SIG-M5 (cell line): ENCODE measurements around the gene PFN1.
"Not testable (repeated sequence)": the region's sequence is repeated elsewhere in the genome, so short reads cannot be mapped to it uniquely, and the experiment has no call there.

Experiments
- DNase-seq: peaks from one replicate; lab custom pipeline; 2025; lab: John Stamatoyannopoulos, UW

Gene PFN1

GRCh38 chr17:4945176-4945943 lies 3.0 kb downstream of the PFN1 start:
- no peak for DNase-seq

- DNase-seq = no peak
Observed at GRCh38 chr17:4944554-4945175, 3.7 kb downstream of the PFN1 start.

- DNase-seq = no peak
Observed at GRCh38 chr17:4944163-4944553, 4.2 kb downstream of the PFN1 start.

- no peak for DNase-seq
Observed at GRCh38 chr17:4942760-4943508, 5.4 kb downstream of the PFN1 start.

- DNase-seq = no peak
Observed at GRCh38 chr17:4941319-4941610, 7.1 kb downstream of the PFN1 start.

GRCh38 chr17:4940555-4941318 lies 7.6 kb downstream of the PFN1 start:
- DNase-seq = no peak

- DNase-seq = peak; percentile 97
Observed at GRCh38 chr17:4939796-4940554, 8.4 kb downstream of the PFN1 start, which contains the start of the genes RNF167 and SLC25A11. RNF167 (plus strand) TSS chr17:4940268; CDS start chr17:4940910, 642 bp downstream. SLC25A11 (minus strand) TSS chr17:4940046; CDS start chr17:4939910, 136 bp downstream.

GRCh38 chr17:4939546-4939795 lies 8.9 kb downstream of the PFN1 start:
- no peak for DNase-seq

- DNase-seq = no peak
Observed at GRCh38 chr17:4938688-4939545, 9.4 kb downstream of the PFN1 start.

- DNase-seq = no peak
Observed at GRCh38 chr17:4938069-4938491, 10.2 kb downstream of the PFN1 start.

- DNase-seq = no peak
Observed at GRCh38 chr17:4937553-4937952, 10.8 kb downstream of the PFN1 start.

- no peak for DNase-seq
Observed at GRCh38 chr17:4936436-4936835, 11.9 kb downstream of the PFN1 start.

- no peak for DNase-seq
Observed at GRCh38 chr17:4935650-4936049, 12.7 kb downstream of the PFN1 start.

GRCh38 chr17:4934173-4934979 lies 14.0 kb downstream of the PFN1 start:
- no peak for DNase-seq

GRCh38 chr17:4933646-4934045 lies 14.7 kb downstream of the PFN1 start:
- DNase-seq = no peak

GRCh38 chr17:4932756-4933155 lies 15.6 kb downstream of the PFN1 start:
- no peak for DNase-seq

- DNase-seq = no peak
Observed at GRCh38 chr17:4931963-4932362, 16.4 kb downstream of the PFN1 start, which contains the start of gene GP1BA. GP1BA (plus strand) TSS chr17:4932277; CDS start chr17:4932605, 328 bp downstream.

GRCh38 chr17:4928881-4929280 lies 19.4 kb downstream of the PFN1 start:
- no peak for DNase-seq

- not testable (repeated sequence) for DNase-seq
Observed at GRCh38 chr17:4926577-4927335, 21.6 kb downstream of the PFN1 start.
